Pancreas (tissue), 10 donors: ENCODE measurements around the gene MYO18A. TPM values are rescaled to one million over a fixed set of nuclear protein-coding genes. Genes with fewer than 3 reads are reported as not detected.

ENCODE experiments used
- ATAC-seq, 4 donors: fragments of 200-7000 bp; cut with Tn5 transposase; one replicate each; pipeline versions ENCODE4 v1.8.0 to v1.9.1; 2020; ENCODE audit warnings: mild to moderate bottlenecking in 4 of 4, moderate library complexity in 4 of 4
- DNase-seq, 6 donors: peaks; one replicate each; pipeline ENCODE4 v3.0.0-alpha.2; 2020
- FAIRE-seq: peaks from 2 replicates; lab custom pipeline; 2012; peaks lifted over from hg19 to GRCh38; lab: Jason Lieb, UNC
- H3K27ac ChIP-seq, 4 donors: fragments of 200-600 bp; sonication (generic); 1 replicate in 3 of 4; 2 replicates in 1 of 4; pipeline versions ENCODE4 v1.5.0 to v1.8.0; 2020
- H3K27me3 ChIP-seq, 4 donors: fragments of 200-600 bp; one replicate each; pipeline ENCODE4 v1.8.0; 2021
- H3K36me3 ChIP-seq, 3 donors: fragments of 200-600 bp; sonication (generic) in 1 of 3; one replicate each; pipeline versions ENCODE4 v1.5.0 to v1.8.0; 2020 to 2021
- H3K4me1 ChIP-seq, 3 donors: fragments of 200-600 bp; one replicate each; pipeline ENCODE4 v1.8.0; 2021
- H3K4me3 ChIP-seq, 4 donors: fragments of 200-600 bp; sonication (generic) in 2 of 4; one replicate each; pipeline versions ENCODE4 v1.5.0 to v1.8.0; 2020 to 2021
- H3K9me3 ChIP-seq, 4 donors: fragments of 200-600 bp; one replicate each; pipeline ENCODE4 v1.8.0; 2021
- CTCF ChIP-seq, 4 donors: fragments of 200-600 bp; sonication (generic) in 3 of 4; IDR thresholded peaks; one replicate each; pipeline versions ENCODE4 v1.5.0 to v1.8.0; 2021; ENCODE audit warnings: antibody characterized with exemption in 4 of 4
- WGBS, 2 donors: extraction: QIAGEN DNeasy Blood & Tissue Kit; methylation state at CpG; one replicate each; pipeline ENCODE4 v1.1.7; 2013; 5-methylcytosine and 5-hydroxymethylcytosine counted together
- intact Hi-C, 3 donors: fragments of 100-400 bp; cut with DNase I; formaldehyde crosslinking; loops; one replicate each; pipeline versions ENCODE4 v1.11.1 to v1.14.2; 2022
- polyA plus RNA-seq, 2 donors: library from polyadenylated mRNA; stranded (reverse); fragments of 200-250 nt; gene quantifications; one replicate each; pipeline ENCODE4 v1.2.3, GENCODE V29; 2013
- total RNA-seq, 6 donors: library from RNA; stranded (reverse); fragmentation: NEBNext Ultra II Directional in 4 of 6; extraction: Animal tissue kit (Norgen Biotek cat#: 25700) in 4 of 6; gene quantifications; one replicate each; pipeline versions ENCODE4 v1.2.1 to v1.2.4, GENCODE V29; 2021 to 2023
- donor health status: healthy with polysubstance abuse.
- donor health status: DM: no; HTN: no; CAD: no; lungs with moderate emphysema.
- donor health status: DM: no; HTN: no; CAD: no.
- donor health status: control.
- donor health status: control.
- donor health status: Bipolar disorder and iron deficiency.
- donor health status: DM: yes; HTN: yes; CAD: no.
- donor health status: DM: no; HTN: no; CAD: no.
- donor health status: DM: no; HTN: no; CAD: no.
- donor health status: DM: yes; HTN: yes; CAD: no.

Gene MYO18A
- total and polyA plus RNA-seq, 8 donors, result 21.3 to 85.3 (median 33.5) TPM

GRCh38 chr17:29076087-29076486 is 104.1 kb downstream of the MYO18A start:
- no peak for TF ChIP-seq CTCF (IDR thresholded peaks at IDR 0.05)
- no peaks in the 10 kb centered on the region for H3K9me3 ChIP-seq
- no peak for DNase-seq
- intact Hi-C loops, result no loop called here
- peaks cover 0 to 3% (median 0%) of the 10 kb centered on the region in 3 donors for H3K36me3 ChIP-seq
- 66 to 73% methylated on average over 6 of the region's 6 CpGs for WGBS, 2 donors
- H3K4me3 ChIP-seq, result no peak overlapping the region
- no peak for FAIRE-seq
- H3K27ac ChIP-seq, result no peak overlapping the region
- no peak for ATAC-seq
- no peaks in the 10 kb centered on the region for H3K27me3 ChIP-seq
- H3K4me1 ChIP-seq, result no peaks in the 10 kb centered on the region

GRCh38 chr17:29074488-29074887 is 105.7 kb downstream of the MYO18A start:
- Histone ChIP-seq H3K9me3 (no peaks in the 10 kb centered on the region), H3K27me3 (no peaks in the 10 kb centered on the region), H3K36me3 (no peaks in the 10 kb centered on the region), H3K27ac (no peak overlapping the region), H3K4me1 (no peaks in the 10 kb centered on the region), H3K4me3 (no peak overlapping the region)
- ATAC-seq, result no peak
- WGBS, 2 donors, result 82 to 88% methylated on average over 12 of the region's 12 CpGs
- no peak for DNase-seq
- TF ChIP-seq CTCF (IDR thresholded peaks at IDR 0.05), result no peak
- no peak for FAIRE-seq
- intact Hi-C loops, result no loop called here

- Histone ChIP-seq H3K27ac (no peak overlapping the region), H3K4me3 (no peak overlapping the region), H3K27me3 (no peaks in the 10 kb centered on the region), H3K9me3 (no peaks in the 10 kb centered on the region), H3K36me3 (no peaks in the 10 kb centered on the region), H3K4me1 (no peaks in the 10 kb centered on the region)
- ATAC-seq, result no peak
- no peak for TF ChIP-seq CTCF (IDR thresholded peaks at IDR 0.05)
- no peak for FAIRE-seq
- DNase-seq, result no peak
- WGBS, 2 donors, result 82 to 84% methylated on average over 4 of the region's 4 CpGs
- intact Hi-C loops, result no loop called here
Measured at GRCh38 chr17:29073520-29073919, 106.7 kb downstream of the MYO18A start.

- no peak overlapping the region for H3K27ac ChIP-seq
- no peak for TF ChIP-seq CTCF (IDR thresholded peaks at IDR 0.05)
- H3K27me3 ChIP-seq, result no peaks in the 10 kb centered on the region
- H3K36me3 ChIP-seq, result no peaks in the 10 kb centered on the region
- no peak for DNase-seq
- ATAC-seq, result no peak
- FAIRE-seq, result no peak
- 81 to 88% methylated on average over 2 of the region's 2 CpGs for WGBS, 2 donors
- H3K4me1 ChIP-seq, result no peaks in the 10 kb centered on the region
- intact Hi-C loops, result no loop called here
- no peak overlapping the region for H3K4me3 ChIP-seq
- H3K9me3 ChIP-seq, result no peaks in the 10 kb centered on the region
Measured at GRCh38 chr17:29073045-29073444, 107.2 kb downstream of the MYO18A start.

- Histone ChIP-seq H3K9me3 (no peaks in the 10 kb centered on the region), H3K27ac (no peak overlapping the region), H3K36me3 (no peaks in the 10 kb centered on the region), H3K4me3 (no peak overlapping the region), H3K27me3 (no peaks in the 10 kb centered on the region), H3K4me1 (no peaks in the 10 kb centered on the region)
- ATAC-seq (no peak), DNase-seq (no peak), FAIRE-seq (no peak)
- WGBS, 2 donors, result 94 to 99% methylated on average over 1 of the region's 1 CpG
- intact Hi-C loops, result no loop called here
- TF ChIP-seq CTCF (IDR thresholded peaks at IDR 0.05), result no peak
Measured at GRCh38 chr17:29071303-29071702, 108.9 kb downstream of the MYO18A start.
